Effector CD4-positive, alpha-beta T cell (primary cell): ENCODE results near the gene MAPKBP1.

Source experiments
- DNase-seq: peaks from one replicate; pipeline ENCODE4 v3.0.0-alpha.2; 2020

The MAPKBP1 gene

GRCh38 chr15:41789236-41789635 lies 15.0 kb downstream of the MAPKBP1 start:
- no peak for DNase-seq

- DNase-seq, result no peak
These were observed 15.4 kb downstream of the MAPKBP1 start for GRCh38 chr15:41789662-41790061.

DNA sequence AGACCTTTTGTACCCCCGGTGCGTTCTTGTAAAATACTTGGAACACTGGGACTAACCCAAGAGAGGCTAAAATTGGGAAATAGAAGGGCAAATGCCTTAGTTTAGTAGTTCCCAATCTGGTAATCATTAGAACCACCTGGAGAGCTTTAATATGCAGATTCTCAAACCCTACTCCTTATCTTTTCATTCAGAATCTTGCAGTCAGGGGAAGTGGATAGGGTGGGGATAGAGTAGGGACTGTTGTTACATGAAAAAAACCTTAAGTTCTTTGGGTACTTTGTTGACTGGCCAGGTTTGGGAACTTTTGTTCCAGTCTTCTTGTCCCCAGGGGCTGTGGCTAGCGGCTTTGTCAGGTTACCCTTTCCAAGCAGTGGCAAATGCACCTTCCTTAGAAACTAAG lies 15.9 kb downstream of the MAPKBP1 start:
- no peak for DNase-seq

DNA sequence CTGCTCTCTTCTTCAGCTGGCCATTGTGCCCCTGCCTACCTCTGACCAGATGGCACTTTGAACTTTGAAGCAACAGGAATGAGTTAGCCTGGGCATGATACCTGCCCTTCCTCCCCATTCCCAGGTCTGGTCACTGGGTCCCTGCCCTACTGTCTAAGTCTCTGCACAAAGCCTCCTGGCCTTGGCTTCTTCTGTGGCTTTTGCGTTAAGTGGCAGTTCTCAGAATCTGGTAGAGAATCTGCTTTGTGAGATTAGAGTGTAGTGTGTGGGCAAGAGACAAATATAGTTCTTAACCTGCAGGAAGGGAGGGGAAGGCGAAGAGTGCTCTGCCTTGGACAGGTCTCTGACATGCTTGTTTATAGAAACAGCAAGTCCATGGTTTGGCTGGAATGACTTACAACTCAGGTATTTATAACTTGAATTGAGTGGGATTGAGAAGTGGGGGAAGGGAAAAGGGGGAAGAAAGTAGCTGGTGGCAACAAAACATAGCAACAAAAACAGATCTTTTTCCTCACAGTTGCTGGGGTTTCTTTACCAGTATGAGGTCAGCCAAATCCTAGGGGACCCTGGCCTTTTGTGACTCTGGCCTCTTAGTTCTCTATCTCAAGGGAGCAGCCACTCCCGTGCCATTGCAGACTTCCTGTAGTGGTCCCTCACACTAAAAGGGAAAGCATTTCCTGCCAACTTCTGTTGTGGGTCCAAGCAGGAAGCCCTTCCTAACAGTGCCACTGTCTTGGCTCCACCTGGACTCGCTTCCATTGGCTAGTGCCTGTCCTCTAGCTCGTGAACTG lies 16.7 kb downstream of the MAPKBP1 start:
- no peak for DNase-seq

DNA sequence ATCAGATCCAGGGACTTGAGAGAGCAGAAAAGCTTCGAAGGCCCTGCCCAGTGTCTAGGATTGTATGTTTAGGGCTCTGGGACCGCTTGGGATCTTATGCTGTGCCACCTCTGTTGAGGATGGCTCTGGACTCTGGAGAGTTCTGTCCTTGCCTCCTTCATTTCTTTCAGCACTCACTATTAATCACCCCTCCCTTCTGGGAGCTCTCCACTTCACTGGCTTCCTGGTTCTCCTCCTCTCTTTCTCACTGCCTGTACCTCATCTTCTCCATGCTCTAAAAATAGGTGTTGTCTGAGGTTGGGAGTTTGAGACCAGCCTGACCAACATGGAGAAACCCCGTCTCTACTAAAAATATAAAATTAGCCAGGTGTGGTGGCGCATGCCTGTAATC lies 17.3 kb downstream of the MAPKBP1 start:
- no peak for DNase-seq

- no peak for DNase-seq
These were observed 17.8 kb downstream of the MAPKBP1 start for GRCh38 chr15:41792000-41792637.

- no peak for DNase-seq
These were observed 19.8 kb downstream of the MAPKBP1 start for GRCh38 chr15:41794081-41794480.

- DNase-seq, result no peak
These were observed 21.9 kb downstream of the MAPKBP1 start for GRCh38 chr15:41795996-41796856.

DNA sequence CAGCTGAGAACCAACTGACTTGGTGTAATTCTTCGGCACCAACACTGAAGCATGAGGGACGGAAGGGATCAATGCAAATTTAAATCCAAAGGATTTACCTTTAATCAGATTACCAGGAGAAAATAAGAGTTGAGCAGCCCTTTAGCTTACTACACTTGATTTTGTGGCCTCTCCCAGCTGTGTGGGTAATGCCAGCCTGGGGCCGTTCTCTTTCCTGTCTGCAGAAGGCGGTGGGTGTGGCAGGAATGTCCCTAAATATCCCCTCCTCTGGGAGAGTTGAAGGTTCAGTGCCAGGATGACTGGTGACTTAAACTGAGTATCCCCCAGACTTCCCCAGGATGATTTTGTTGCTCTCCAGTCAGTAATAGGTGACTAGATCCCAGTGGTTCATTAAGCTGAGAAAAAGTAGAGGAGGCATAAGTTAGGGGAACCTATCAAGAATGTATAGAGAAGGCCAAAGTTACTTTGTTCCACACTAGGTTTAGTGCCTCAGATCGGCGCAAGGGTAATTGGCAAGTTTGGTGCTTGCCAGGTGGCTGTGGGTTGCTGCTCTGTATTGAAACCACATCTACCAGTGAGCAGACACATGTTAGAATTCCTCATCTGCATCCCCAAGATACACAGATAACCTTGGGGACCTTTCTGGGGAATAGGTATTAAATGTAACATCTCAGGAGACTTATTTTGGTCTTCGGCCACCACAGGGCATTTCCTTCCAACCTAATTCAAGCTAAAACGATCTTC lies 23.1 kb downstream of the MAPKBP1 start:
- DNase-seq, result no peak

DNA sequence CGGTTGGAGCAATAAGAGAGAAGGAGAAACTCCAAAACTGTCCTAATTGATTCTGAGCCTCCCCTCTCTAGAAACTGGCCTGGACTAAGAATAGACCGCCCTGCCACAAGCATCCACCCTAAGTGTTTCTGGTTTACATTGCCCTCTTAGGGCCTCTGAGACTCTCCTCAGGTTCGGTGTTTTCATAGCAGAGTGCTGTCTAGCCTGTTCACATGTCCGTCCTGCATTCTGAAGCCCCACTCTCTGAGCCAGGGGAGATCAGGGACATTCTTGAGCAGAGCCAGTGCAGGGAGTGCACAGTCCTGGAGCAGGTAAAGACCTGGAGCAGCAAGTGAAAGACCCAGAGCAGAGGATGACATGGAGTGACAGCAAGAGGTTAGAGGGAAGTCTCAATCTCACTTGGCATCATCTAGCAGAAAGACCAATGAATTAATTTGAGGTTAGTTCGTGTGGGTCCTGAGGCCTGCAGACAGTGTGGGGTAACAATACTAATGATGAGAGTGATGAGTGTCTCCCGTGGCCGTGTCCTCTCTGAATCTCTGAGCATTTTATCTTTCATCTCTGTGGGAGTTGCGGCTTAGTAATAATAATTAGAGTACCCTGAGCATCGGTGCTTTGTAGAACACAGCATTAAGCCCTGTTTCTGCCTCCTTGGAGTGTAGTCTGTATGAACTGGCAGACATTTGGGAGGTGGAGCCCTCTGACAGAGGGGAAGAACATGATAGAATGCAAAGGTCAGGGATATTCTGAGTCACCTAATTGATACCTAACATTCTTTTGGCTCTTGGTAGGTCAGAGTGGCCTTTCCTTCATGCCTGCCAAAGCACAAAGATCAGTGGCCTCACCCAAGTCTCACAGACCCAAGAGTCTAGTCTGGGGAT lies 24.6 kb downstream of the MAPKBP1 start:
- DNase-seq, result no peak

DNA sequence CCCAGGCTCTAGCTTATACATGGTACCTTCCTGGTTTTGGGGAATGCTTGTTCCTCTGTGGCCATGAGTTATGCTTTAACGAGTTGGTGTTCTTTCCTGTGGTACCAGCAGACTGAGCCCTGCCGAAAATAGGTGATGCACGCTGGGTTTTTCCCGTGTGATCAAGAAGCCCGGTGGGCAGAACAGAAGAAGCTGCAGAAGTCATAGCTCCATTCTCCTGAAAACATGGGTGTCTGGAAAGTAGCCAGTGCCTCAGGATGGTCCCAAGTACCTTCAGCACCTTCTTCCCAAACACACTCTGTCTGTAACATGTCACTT lies 25.2 kb downstream of the MAPKBP1 start:
- DNase-seq, result no peak

DNA sequence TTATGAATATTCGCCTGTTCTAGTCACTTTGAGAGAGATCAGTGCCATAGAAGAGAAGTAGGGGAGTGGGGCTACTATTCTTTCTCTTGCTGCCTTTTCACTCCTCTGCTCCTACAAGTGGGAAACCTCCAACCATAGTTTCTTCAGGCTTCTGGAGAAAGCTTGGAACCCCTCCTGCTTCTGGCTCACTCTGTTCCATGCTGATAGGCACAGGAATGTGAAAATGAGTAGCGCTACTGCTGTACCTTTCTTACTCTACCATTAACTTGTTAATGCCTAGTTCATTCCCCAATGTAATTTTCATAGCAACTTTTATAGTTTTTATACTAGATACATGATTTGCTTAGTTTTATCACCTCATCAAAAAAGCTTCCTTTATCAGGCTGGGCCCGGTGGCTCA lies 26.9 kb downstream of the MAPKBP1 start:
- DNase-seq, result no peak

DNA sequence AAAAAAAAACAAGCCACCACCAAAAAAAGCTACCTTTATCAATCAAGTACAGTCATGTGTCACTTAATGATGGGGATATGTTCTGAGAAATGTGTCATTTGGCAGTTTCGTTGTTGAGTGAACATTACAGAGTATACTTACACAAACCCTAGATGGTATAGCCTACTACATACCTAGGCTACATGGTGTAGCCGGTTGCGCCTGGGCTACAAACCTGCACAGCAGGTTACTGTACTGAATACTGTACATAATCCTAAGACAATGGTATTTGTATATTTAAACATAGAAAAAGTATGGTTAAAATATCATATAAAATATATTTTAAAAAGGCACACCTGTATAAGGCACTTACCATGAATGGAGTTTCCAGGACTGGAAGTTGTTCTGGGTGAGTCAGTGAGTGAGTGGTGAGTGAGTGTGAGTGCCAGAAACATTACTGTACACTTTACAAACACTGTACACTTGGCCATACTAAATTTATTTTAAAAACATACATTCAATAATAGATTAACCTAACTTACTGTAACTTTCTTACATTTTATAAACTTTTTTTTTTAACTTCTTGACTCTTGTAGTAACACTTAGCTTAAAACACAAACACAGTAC lies 27.7 kb downstream of the MAPKBP1 start:
- DNase-seq, result no peak

DNA sequence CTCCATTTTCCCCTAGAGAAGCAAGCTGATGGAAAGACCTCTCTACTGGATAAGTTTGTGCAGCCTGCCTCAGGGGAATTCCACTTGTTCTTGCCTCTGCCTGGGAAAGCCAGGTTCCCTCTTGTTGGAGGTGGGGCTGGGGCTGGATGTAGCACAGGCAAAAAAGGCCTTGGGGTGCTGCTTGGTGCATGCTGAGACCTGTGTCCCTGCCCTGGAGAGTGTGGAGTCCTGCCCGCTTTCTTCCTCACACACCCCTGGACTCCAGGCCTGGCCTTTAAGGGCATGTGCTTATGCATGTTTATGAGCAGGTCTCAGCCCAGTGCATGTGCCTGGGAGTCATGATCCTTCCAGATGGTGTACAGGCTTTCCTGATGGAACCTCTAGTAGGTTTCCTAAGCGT lies 30.1 kb downstream of the MAPKBP1 start:
- DNase-seq, result no peak

DNA sequence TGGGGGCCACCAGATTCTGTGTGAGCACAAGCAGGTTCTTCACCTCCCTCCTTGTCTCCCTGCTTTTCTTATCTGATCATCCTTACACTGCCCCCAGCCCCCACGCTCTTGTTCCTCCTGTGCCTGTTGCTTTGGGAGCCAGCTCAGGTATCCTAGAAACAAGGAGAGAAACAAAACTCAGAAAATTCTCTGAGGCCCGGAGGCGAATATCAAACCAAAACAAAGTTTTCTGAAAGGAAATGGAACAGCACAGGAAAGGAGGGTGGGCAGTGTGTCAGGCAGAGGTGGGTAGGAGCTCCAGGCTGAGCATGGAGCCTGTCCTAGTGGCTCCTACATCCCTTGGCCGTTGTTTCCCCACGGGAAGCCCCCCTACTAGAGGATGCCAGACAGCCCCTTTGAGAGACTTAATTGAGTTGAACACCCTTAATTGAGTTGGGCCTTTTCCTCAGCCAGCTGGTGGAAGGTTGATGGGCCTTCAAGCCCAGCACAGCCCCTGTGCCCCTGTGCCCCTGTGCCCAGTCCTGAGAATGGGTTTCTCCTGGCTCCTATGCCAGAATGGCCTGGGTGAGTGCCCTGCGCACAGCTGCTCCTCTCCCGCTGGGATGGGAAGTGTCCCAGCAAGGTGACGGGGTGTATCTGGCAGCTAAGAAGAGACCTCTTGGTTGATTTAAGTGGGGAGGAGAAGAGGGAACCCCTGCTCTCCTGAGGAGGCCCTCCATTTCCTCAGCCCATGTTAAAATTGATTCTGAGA lies 30.8 kb downstream of the MAPKBP1 start:
- no peak for DNase-seq

DNA sequence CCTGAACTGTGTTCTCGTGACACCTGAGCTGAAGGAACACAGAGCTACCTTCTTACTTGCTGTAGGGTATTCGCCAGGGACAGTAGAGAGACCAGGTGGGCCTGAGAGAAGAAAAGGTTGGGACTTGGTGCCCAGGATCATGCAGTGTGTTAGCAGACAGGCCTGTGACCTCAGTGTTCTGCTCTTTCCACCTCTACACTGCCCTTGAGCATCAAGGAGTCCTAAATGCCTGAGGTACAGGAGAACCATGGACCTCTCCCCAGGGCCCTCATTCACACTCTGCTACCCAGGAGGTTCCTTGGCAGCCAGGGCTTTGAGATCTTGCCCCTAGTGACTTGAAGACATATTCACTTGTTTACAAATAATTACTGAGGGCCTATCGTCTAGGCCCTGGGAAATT lies 31.4 kb downstream of the MAPKBP1 start:
- DNase-seq, result no peak

GRCh38 chr15:41806291-41807181 lies 32.3 kb downstream of the MAPKBP1 start:
- DNase-seq, result no peak

GRCh38 chr15:41809121-41809520 lies 34.8 kb downstream of the MAPKBP1 start:
- no peak for DNase-seq

DNA sequence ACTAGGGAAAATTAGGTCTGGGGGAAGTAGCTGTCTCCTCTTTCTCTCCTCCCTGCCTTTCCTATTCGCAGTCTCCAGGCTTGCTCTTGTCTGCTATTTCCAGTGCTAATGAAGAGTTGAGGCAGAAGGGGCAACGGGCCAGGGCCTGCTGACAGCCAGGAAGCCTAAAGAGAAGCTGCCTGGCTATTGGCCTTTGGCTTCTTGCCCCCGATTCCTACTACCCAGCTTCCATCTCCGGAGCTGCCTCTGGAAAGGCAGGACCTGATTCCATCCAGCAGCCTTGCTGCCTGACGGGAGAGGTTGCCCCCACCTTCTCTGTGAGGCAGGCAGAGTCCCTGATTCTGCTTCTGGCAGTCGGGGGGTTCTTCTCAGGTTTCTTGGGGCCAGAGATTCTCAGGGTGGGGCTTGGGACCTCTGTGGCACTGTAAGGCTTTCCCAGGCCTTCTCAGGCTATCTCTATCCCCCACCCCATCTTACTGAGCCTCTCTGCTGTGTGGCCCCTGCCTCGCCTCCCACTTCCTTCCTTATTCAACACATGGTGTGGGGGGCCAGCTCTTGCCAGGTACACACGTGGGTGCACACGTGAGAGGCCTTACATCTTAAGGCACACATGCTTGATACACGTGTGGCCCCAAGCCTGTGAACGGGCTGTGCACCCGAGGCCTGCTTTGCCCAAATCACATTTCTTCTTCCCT lies 35.4 kb downstream of the MAPKBP1 start:
- no peak for DNase-seq
